Endothelial cell of umbilical vein (primary cell): ENCODE results near the gene TRIM40. TPM values are rescaled to one million over a fixed set of nuclear protein-coding genes. Genes with fewer than 3 reads are reported as not detected.
A peak's percentile ranks its signal among the peaks of the same experiment; 100 is the strongest.

Experiments
- BruUV-seq: library from RNA; stranded (reverse); fragments of 400-500 nt; replicated peaks from 2 replicates; lab custom pipeline; 2021; lab: Mats Ljungman, UMichigan
- CTCF ChIA-PET: fragments of 300-600, 350-600 bp; sonication (Branson Sonifier 250); formaldehyde crosslinking; loops from one replicate; lab custom pipeline; 2021; ENCODE audit warnings: antibody characterized with exemption, inconsistent platforms; lab: Charles Lee
- POLR2A ChIA-PET: fragments of 300-600, 350-600 bp; sonication (Branson Sonifier 250); formaldehyde crosslinking; loops from one replicate; lab custom pipeline; 2021; ENCODE audit warnings: antibody characterized with exemption, inconsistent platforms; lab: Charles Lee
- DNase-seq: peaks from one replicate; pipeline ENCODE4 v3.0.0-alpha.2; 2011; ENCODE audit warnings: low read depth, low spot score
- FAIRE-seq: peaks from 2 replicates; lab custom pipeline; 2011; peaks lifted over from hg19 to GRCh38; lab: Jason Lieb, UNC
- H2AFZ ChIP-seq: 2 replicates; pipeline ENCODE4 v1.6.0; 2012; ENCODE audit warnings: low read depth, low read length, control low read depth, inconsistent platforms
- H3K27ac ChIP-seq: 2 replicates; pipeline ENCODE4 v1.5.1; 2011; ENCODE audit warnings: low read depth, mild to moderate bottlenecking, control low read depth, low read length, moderate library complexity; ENCODE audit not compliant: insufficient read depth
- H3K27me3 ChIP-seq, 2 experiments: 2 replicates each; pipeline versions ENCODE4 v1.6.0 to v1.6.1; 2011; ENCODE audit warnings: low read length in 2 of 2, mixed read lengths in 1 of 2; ENCODE audit not compliant: control insufficient read depth in 2 of 2, insufficient read depth in 2 of 2
- H3K36me3 ChIP-seq, 2 experiments: 2 replicates in 1 of 2; 3 replicates in 1 of 2; pipeline ENCODE4 v1.5.1; 2011; ENCODE audit warnings: low read length in 2 of 2, mild to moderate bottlenecking in 1 of 2, moderate library complexity in 1 of 2; ENCODE audit not compliant: control insufficient read depth in 2 of 2, insufficient read depth in 2 of 2; ENCODE audit errors: extremely low read depth in 1 of 2
- H3K4me1 ChIP-seq: 3 replicates; pipeline ENCODE4 v1.5.1; 2011; ENCODE audit warnings: mild to moderate bottlenecking, low read length; ENCODE audit not compliant: control insufficient read depth, insufficient read depth; ENCODE audit errors: extremely low read depth
- H3K4me2 ChIP-seq: 2 replicates; pipeline ENCODE4 v1.6.1; 2011; ENCODE audit warnings: low read length, control low read depth, mixed read lengths; ENCODE audit not compliant: insufficient read depth
- H3K4me3 ChIP-seq, 3 experiments: fragments of 200-600 bp in 1 of 3; sonication (generic), shearing (Covaris generic) in 1 of 3; replicated peaks in 1 of 3; 2 replicates each; pipeline ENCODE4 v1.5.1; 2011 to 2016; ENCODE audit warnings: control low read depth in 3 of 3, low read length in 3 of 3, mild to moderate bottlenecking in 2 of 3, inconsistent platforms in 1 of 3, low read depth in 1 of 3, moderate library complexity in 1 of 3; ENCODE audit not compliant: insufficient read depth in 1 of 3
- H3K79me2 ChIP-seq: 2 replicates; pipeline ENCODE4 v1.6.0; 2012; ENCODE audit warnings: low read length, inconsistent platforms; ENCODE audit not compliant: control insufficient read depth, insufficient read depth
- H3K9ac ChIP-seq: replicated peaks from 2 replicates; pipeline ENCODE3; 2011; ENCODE audit warnings: low read length, control low read depth; ENCODE audit not compliant: insufficient read depth; ENCODE audit errors: extremely low read depth
- H3K9me1 ChIP-seq: replicated peaks from 3 replicates; pipeline ENCODE4 v1.6.0; 2011; ENCODE audit warnings: mild to moderate bottlenecking, low read length; ENCODE audit not compliant: control insufficient read depth, insufficient read depth; ENCODE audit errors: extremely low read depth
- H3K9me3 ChIP-seq: replicated peaks from 2 replicates; pipeline ENCODE4 v1.5.1; 2012; ENCODE audit warnings: low read length, inconsistent platforms; ENCODE audit not compliant: control insufficient read depth, insufficient read depth
- H4K20me1 ChIP-seq: replicated peaks from 2 replicates; pipeline ENCODE3; 2011; ENCODE audit warnings: mild to moderate bottlenecking, low read length; ENCODE audit not compliant: control insufficient read depth, insufficient read depth; ENCODE audit errors: extremely low read depth
- CTCF ChIP-seq, 2 donors: IDR thresholded peaks; 1 replicate in 1 of 2; 2 replicates in 1 of 2; pipeline ENCODE4 v1.5.1; 2011; ENCODE audit warnings: low read length in 2 of 2, mild to moderate bottlenecking in 2 of 2, moderate library complexity in 2 of 2, control low read depth in 1 of 2, inconsistent platforms in 1 of 2, low read depth in 1 of 2; ENCODE audit not compliant: insufficient read depth in 1 of 2; ENCODE audit errors: extremely low read depth in 1 of 2
- EZH2 ChIP-seq: IDR thresholded peaks from 2 replicates; pipeline ENCODE4 v1.6.1; 2012; ENCODE audit warnings: borderline replicate concordance, low read depth, mild to moderate bottlenecking, moderate library complexity, low read length, inconsistent platforms; ENCODE audit not compliant: severe bottlenecking
- FOS ChIP-seq: IDR thresholded peaks from 2 replicates; pipeline ENCODE4 v1.6.1; 2011; ENCODE audit warnings: mild to moderate bottlenecking, low read length, moderate library complexity, borderline replicate concordance; ENCODE audit not compliant: insufficient read depth
- GATA2 ChIP-seq: IDR thresholded peaks from 2 replicates; pipeline ENCODE4 v1.7.0; 2011; ENCODE audit warnings: low read depth, mild to moderate bottlenecking, moderate library complexity, mixed read lengths, low read length; ENCODE audit not compliant: insufficient read length, insufficient read depth
- JUN ChIP-seq: IDR thresholded peaks from 2 replicates; pipeline ENCODE4 v1.6.1; 2011; ENCODE audit warnings: borderline replicate concordance, low read depth; ENCODE audit not compliant: insufficient read length, insufficient read depth
- MAX ChIP-seq: IDR thresholded peaks from 2 replicates; pipeline ENCODE4 v1.6.1; 2011; ENCODE audit not compliant: insufficient read depth, insufficient read length
- MYC ChIP-seq: IDR thresholded peaks from one replicate; pipeline ENCODE4 v1.6.1; 2011; ENCODE audit warnings: mild to moderate bottlenecking, low read depth, low read length
- POLR2A ChIP-seq: IDR thresholded peaks from 2 replicates; pipeline ENCODE4 v1.6.1; 2012; ENCODE audit warnings: low read depth, mild to moderate bottlenecking, control low read depth, low read length
- POLR2AphosphoS5 ChIP-seq: IDR thresholded peaks from 2 replicates; pipeline ENCODE4 v1.6.1; 2012; ENCODE audit warnings: low read depth, mild to moderate bottlenecking, control low read depth, low read length, moderate library complexity; ENCODE audit not compliant: insufficient read depth
- dilution Hi-C: fragments of 300-500 bp; cut with MboI; formaldehyde crosslinking; loops from one replicate; pipeline ENCODE4 v1.15.0; 2019; ENCODE audit warnings: low sequenced_read_pairs; ENCODE audit not compliant: extremely low pct_ligation_motif_present
- intact Hi-C: fragments of 100-400 bp; cut with micrococcal nuclease; formaldehyde crosslinking; loops from one replicate; pipeline ENCODE4 v1.10.0; 2022
- polyA plus RNA-seq, 4 experiments: library from polyadenylated mRNA; depleted of rRNA in 3 of 4; stranded (reverse) in 3 of 4; unstranded in 1 of 4; fragments of >200 nt; gene quantifications; 2 replicates each; pipeline versions ENCODE4 v1.2.1 to v1.2.3, GENCODE V29; 2011 to 2012; ENCODE audit warnings: missing spikeins in 1 of 4
- total RNA-seq: library from RNA; stranded (reverse); gene quantifications from 2 replicates; pipeline ENCODE4 v1.2.3, GENCODE V29; 2021

Gene TRIM40
- total and polyA plus RNA-seq, 2 donors (not counting 3 experiments of a cell fraction or from before 2014, with no cell fraction given), result not detected

- no peaks in the 10 kb centered on the region for H3K9me3 ChIP-seq
- no peak for DNase-seq
- ChIA-PET CTCF (no interaction called here), POLR2A (no interaction called here)
- TF ChIP-seq MAX (no peak), GATA2 (no peak), POLR2AphosphoS5 (no peak), MYC (no peak), FOS (no peak), JUN (no peak), CTCF (IDR thresholded peaks at IDR 0.05; ENCODE audit: extremely low read depth in 1 of 2, insufficient read depth in 1 of 2, low read depth in 1 of 2, low read length in 2 of 2) (no peak), EZH2 (no peak), POLR2A (no peak)
- intact Hi-C loops (no loop called here), dilution Hi-C loops (no loop called here)
- H4K20me1 ChIP-seq, result no peaks in the 10 kb centered on the region
- no peaks in the 10 kb centered on the region for H3K9me1 ChIP-seq
- no peak for FAIRE-seq
- peaks cover 8% of the 10 kb centered on the region for H3K4me1 ChIP-seq
- no peak overlapping the region for H3K4me3 ChIP-seq
- H3K79me2 ChIP-seq, result no peaks in the 10 kb centered on the region
- no peaks in the 10 kb centered on the region for H3K36me3 ChIP-seq
- peaks cover 0 to 6% of the 10 kb centered on the region in 2 experiments for H3K27me3 ChIP-seq
- no peak overlapping the region for H2AFZ ChIP-seq
- peak overlapping the region; percentile 46 for H3K4me2 ChIP-seq
- no peak overlapping the region for H3K27ac ChIP-seq
- H3K9ac ChIP-seq, result no peak overlapping the region
- no TSS peak for BruUV-seq
Observed at GRCh38 chr6:30155520-30156261, 19.8 kb downstream of the TRIM40 start.
